ENCODE results near the gene RELN. TPM values are rescaled to one million over a fixed set of nuclear protein-coding genes. Genes with fewer than 3 reads are reported as not detected.

Gene RELN
- total and polyA plus RNA-seq, 9 donors: 0.68 to 8.7 (median 2.7) TPM

DNA sequence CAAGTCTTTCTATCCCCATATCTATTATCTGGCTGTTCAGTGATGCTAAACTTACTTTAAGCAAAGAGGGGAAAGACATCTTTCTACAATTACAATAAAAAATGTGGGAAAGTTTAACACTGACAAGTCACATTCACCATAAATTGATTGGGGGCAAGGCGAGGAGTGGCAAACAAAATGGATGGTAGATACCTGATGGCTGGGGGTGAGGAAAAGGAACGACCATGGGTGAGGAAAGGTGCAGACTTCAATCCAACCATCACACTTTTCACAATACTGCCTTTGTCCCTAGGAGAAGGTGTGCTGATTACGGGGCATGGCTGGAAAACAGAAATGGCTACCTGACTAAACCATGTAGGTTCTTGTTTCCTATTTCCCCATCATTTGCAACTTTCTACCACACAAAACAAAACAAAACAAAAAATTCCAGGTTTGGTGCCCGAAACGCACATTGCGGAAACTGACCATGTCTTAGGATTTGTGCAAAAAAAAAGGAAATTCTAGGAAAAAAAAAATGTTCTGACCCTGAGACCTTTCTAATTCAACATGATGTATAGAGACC, 3.8 kb downstream of the RELN start:
- WGBS, 3 donors: 77 to 86% (median 77%) methylated on average over 6 of the region's 6 CpGs
- H3K4me1 ChIP-seq (ENCODE audit: insufficient read depth): no peaks in the 10 kb centered on the region
- H3K4me3 ChIP-seq: no peak overlapping the region
- H3K9me3 ChIP-seq: no peaks in the 10 kb centered on the region
- no peak overlapping the region for H3K27ac ChIP-seq
- DNase-seq: no peak
- intact Hi-C loops (cut with DNase I): no loop called here
- no peaks in the 10 kb centered on the region for H3K36me3 ChIP-seq
- TF ChIP-seq EP300 (IDR thresholded peaks at IDR 0.05) (no peak), POLR2A (IDR thresholded peaks at IDR 0.05) (no peak)
- TF ChIP-seq, protein P1, sequence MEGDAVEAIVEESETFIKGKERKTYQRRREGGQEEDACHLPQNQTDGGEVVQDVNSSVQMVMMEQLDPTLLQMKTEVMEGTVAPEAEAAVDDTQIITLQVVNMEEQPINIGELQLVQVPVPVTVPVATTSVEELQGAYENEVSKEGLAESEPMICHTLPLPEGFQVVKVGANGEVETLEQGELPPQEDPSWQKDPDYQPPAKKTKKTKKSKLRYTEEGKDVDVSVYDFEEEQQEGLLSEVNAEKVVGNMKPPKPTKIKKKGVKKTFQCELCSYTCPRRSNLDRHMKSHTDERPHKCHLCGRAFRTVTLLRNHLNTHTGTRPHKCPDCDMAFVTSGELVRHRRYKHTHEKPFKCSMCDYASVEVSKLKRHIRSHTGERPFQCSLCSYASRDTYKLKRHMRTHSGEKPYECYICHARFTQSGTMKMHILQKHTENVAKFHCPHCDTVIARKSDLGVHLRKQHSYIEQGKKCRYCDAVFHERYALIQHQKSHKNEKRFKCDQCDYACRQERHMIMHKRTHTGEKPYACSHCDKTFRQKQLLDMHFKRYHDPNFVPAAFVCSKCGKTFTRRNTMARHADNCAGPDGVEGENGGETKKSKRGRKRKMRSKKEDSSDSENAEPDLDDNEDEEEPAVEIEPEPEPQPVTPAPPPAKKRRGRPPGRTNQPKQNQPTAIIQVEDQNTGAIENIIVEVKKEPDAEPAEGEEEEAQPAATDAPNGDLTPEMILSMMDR (IDR thresholded peaks at IDR 0.05): no peak
- H3K27me3 ChIP-seq: no peaks in the 10 kb centered on the region

DNA sequence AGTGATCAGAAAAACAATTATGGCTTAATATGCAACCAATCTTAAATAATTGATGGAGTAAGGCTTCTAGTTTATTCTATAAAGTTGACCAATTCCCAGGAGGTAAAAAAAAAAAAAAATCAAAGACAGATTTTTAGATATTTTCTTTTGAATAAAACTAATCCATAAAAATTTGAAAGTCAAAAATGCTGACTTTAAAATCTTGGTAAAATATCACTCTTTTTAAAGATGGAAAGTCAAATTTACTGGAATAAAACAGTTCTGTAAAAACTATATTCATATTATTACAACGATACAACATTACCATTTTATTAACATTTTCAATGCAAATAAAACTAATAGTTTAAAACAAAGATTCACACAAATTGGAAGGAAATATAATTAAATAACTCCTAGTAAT, 5.4 kb downstream of the RELN start:
- H3K36me3 ChIP-seq: no peaks in the 10 kb centered on the region
- no peaks in the 10 kb centered on the region for H3K4me1 ChIP-seq (ENCODE audit: insufficient read depth)
- H3K4me3 ChIP-seq: no peak overlapping the region
- intact Hi-C loops (cut with DNase I): no loop called here
- WGBS, 3 donors: 84 to 94% (median 85%) methylated on average over 1 of the region's 1 CpG
- H3K27me3 ChIP-seq: no peaks in the 10 kb centered on the region
- DNase-seq: no peak
- H3K27ac ChIP-seq: no peak overlapping the region
- TF ChIP-seq, protein P1 (IDR thresholded peaks at IDR 0.05): no peak
- TF ChIP-seq EP300 (IDR thresholded peaks at IDR 0.05): no peak
- TF ChIP-seq POLR2A (IDR thresholded peaks at IDR 0.05): no peak
- H3K9me3 ChIP-seq: no peaks in the 10 kb centered on the region

DNA sequence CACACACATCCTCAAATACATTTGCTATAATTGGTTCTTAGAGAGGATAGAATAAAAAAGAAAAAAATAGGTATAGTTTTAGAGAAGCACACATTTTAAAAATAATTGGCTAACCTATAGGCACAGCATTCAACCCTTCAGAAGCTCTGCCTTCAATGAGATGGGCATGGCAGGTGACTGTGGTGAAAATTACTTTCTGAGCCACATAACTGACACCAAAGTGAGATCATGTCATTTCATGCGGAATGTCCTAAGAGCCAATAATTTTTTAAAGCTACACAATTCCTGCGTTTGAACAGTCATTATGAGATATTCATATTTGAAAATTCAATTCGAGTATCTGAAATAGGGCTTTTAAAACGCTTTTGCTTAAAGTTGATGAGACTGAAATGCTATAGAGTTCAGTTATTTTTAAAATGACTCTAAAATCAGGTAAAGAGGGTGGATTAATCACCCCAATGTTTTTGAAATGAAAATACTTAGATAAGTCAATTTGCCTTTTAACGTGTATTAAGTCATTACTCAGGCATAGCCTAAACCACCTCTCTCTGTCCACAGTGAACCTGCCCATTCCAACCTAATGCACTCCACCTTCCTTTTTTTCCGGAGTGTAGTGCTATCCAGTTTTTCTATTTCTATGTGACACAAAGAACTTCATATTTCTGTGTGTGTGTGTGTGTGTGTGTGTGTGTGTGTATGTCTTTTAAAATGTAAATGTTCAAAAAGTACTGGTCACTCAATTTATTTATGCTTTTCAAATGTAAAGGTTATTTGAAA, 6.1 kb downstream of the RELN start:
- TF ChIP-seq EP300 (IDR thresholded peaks at IDR 0.05) (no peak), POLR2A (IDR thresholded peaks at IDR 0.05) (no peak)
- TF ChIP-seq, protein P1 (IDR thresholded peaks at IDR 0.05): no peak
- no peak for DNase-seq
- Histone ChIP-seq H3K36me3 (no peaks in the 10 kb centered on the region), H3K27ac (no peak overlapping the region), H3K9me3 (no peaks in the 10 kb centered on the region), H3K27me3 (no peaks in the 10 kb centered on the region), H3K4me3 (no peak overlapping the region), H3K4me1 (ENCODE audit: insufficient read depth) (no peaks in the 10 kb centered on the region)
- WGBS, 3 donors: 60 to 76% (median 62%) methylated on average over 6 of the region's 6 CpGs
- intact Hi-C loops (cut with DNase I): no loop called here

DNA sequence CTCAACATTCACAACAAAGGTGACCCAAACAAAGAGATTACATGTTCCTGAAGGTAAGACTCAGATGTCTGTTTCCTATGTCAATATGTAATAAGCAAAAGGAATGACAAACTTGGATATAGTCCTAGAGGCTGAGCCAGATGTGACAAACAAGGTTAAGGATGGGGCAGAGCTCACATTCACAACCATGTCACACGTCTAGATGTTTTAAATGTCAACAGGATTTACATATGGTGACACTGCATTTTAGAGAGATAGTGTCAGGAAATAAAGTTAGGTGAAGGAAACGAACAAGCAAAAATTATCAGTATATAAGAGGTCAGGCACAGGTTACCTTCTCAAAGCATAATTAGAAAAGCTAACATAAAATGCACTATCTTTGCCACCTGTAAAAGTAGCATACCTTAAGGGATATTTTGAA, 8.4 kb downstream of the RELN start:
- WGBS, 3 donors: 24 to 40% (median 24%) methylated on average over 2 of the region's 2 CpGs
- Histone ChIP-seq H3K27ac (no peak overlapping the region), H3K27me3 (no peaks in the 10 kb centered on the region), H3K36me3 (no peaks in the 10 kb centered on the region), H3K4me3 (no peak overlapping the region), H3K4me1 (ENCODE audit: insufficient read depth) (no peaks in the 10 kb centered on the region), H3K9me3 (no peaks in the 10 kb centered on the region)
- intact Hi-C loops (cut with DNase I): no loop called here
- DNase-seq: no peak
- TF ChIP-seq POLR2A (IDR thresholded peaks at IDR 0.05) (no peak), EP300 (IDR thresholded peaks at IDR 0.05) (no peak)
- TF ChIP-seq, protein P1 (IDR thresholded peaks at IDR 0.05): no peak
